GM13976 (cell line): ENCODE data around the gene WEE1.

Source experiments
- DNase-seq: peaks from one replicate; pipeline ENCODE4 v3.0.0; 2012; ENCODE audit warnings: low spot score
- in situ Hi-C: fragments of 300-500 bp; cut with MboI; formaldehyde crosslinking; loops from one replicate; pipeline ENCODE4 v1.12.0; 2022; ENCODE audit warnings: low sequenced_read_pairs, mixed read lengths, inconsistent platforms; ENCODE audit not compliant: unreplicated experiment
- TF ChIP-seq, protein P1 (sequence below): IDR thresholded peaks from 2 replicates; pipeline ENCODE4 v1.5.1; 2012; ENCODE audit warnings: borderline replicate concordance, mild to moderate bottlenecking; ENCODE audit not compliant: insufficient read depth; ENCODE audit errors: extremely low read depth, missing control alignments, control extremely low read depth

WEE1 gene

DNA sequence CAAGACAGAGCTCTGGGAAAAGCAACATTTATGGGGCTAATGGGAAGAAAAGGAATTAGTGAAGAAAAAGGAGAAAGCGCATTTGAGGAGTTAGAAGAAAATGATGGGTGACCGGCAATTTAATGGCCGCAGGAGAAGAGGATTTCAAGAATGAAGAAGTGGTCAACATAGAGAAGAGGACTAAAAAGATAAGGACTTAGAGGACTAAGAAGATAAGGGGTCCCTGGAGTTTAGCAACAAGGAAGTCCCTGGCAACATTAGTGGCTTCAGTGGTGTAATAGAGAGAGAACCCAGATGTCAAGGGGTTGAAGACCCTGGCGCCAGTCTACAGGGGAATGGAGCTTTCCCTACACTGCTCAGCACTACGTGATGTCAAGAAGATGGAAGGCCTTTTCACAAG, 32.3 kb downstream of the WEE1 start:
- TF ChIP-seq, protein P1, sequence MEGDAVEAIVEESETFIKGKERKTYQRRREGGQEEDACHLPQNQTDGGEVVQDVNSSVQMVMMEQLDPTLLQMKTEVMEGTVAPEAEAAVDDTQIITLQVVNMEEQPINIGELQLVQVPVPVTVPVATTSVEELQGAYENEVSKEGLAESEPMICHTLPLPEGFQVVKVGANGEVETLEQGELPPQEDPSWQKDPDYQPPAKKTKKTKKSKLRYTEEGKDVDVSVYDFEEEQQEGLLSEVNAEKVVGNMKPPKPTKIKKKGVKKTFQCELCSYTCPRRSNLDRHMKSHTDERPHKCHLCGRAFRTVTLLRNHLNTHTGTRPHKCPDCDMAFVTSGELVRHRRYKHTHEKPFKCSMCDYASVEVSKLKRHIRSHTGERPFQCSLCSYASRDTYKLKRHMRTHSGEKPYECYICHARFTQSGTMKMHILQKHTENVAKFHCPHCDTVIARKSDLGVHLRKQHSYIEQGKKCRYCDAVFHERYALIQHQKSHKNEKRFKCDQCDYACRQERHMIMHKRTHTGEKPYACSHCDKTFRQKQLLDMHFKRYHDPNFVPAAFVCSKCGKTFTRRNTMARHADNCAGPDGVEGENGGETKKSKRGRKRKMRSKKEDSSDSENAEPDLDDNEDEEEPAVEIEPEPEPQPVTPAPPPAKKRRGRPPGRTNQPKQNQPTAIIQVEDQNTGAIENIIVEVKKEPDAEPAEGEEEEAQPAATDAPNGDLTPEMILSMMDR, result no peak
- DNase-seq, result no peak
- in situ Hi-C loops, result loop anchor here (10.0 kb wide), 1 partner anchor 81 kb away; no protein-coding TSS in a partner anchor

DNA sequence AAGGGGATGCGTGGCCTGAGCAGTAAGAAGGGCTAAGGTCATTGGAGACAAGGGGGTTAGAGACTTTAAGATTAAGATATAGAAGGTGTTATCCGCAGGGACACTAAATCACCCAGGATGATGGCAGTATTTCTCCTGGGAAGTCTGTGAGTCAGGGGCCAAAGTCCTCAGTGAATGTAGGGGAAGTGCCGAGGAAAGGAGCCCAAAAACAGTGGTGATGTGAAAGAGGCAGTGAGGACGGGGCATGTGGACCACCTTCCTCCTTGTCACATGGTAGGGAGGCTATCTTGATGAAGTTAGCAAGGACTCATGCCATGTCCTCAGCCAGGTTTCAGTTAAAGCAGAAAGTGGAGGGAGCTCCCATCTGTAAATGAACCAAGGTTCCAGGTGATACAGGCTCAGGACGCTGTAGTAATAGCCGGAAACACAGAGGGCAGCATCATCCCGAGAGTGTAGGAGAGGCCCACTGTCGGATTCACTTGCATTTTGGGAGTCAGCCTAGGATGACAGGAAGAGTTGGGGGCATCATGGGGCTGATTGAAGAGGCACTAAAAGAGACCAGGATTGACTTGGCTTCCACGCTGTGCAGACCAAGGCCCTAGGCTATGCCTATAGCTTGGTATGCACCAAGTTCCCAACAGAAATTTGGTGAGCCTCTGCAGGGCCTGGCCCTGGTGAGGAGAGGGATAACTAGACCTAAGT, 33.5 kb downstream of the WEE1 start:
- TF ChIP-seq, protein P1, result no peak
- no peak for DNase-seq
- in situ Hi-C loops, result loop anchor here (10.0 kb wide), 1 partner anchor 82 kb away; no protein-coding TSS in a partner anchor

DNA sequence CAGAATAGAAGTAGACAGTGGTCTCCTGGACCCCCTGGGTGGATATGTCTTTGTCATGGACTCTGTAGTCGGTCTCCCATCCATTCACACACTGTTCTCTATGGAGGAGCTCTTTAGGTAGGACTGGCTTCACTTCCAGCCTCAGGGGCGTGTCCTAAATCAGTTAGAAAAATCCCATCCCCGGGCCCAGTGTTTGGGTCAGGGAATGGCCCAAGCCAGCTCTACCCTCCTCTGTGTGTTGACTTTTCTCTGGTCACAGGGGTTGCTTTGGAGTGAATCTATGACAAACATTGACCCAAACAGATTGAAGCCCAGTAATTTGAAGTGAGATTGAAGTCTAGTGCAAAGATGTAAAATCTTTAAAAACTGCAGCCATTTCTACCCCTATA, 34.0 kb downstream of the WEE1 start:
- TF ChIP-seq, protein P1, result no peak
- in situ Hi-C loops, result loop anchor here (10.0 kb wide), 1 partner anchor 83 kb away; no protein-coding TSS in a partner anchor
- no peak for DNase-seq

DNA sequence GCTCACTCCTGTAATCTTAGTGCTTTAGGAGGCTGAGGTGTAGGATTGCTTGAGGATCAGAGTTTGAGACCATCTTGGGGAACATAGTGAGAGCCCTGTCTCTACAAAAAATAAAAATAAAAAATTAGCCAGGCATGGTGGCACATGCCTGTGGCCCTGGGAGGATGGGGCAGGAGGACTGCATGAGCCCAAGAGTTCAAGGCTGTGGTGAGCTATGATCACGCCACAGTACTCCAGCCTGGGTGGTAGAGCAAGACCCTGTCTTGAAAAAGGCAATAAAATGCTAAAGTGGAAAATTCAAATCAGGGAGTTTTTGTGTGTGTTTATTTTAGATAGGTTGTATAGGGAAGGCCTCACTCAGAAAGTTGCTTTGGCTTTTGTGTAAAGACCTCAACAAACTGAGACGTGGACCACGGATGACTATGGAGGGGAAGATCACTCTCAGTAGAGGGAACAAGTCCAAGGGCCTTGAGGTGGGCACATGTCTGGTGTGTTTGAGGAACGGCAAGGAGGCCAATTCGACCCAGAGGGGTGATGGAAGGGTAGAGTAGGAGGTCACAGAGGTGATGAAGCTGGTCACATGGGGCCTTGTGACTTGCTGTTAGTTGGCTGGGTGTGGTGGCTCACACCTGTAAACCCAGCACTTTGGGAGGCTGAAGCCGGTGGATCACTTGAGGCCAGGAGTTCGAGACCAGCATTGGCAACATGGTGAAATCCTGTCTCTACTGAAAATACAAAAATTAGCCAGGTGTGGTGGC, 35.7 kb downstream of the WEE1 start:
- no peak for DNase-seq
- TF ChIP-seq, protein P1, result no peak
- in situ Hi-C loops, result loop anchor here (10.0 kb wide), 1 partner anchor 84 kb away; no protein-coding TSS in a partner anchor

DNA sequence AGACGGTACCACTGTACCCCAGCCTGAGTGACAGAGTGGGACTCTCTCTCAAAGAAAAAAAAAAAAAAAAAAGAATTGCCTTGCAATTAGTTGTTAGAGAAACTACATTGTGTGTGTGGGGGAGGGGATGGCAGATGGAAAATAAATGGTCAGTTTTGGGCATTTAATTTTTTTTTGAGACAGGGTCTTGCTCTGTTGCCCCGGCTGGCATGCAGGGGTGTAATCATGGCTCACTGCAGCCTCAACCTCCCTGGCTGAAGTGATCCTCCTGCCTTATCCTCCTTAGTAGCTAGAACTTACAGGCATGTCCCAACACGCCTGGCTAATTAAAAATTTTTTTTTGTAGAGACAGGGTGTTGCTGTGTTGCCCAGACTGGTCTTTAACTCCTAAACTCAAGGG, 36.4 kb downstream of the WEE1 start:
- TF ChIP-seq, protein P1, result no peak
- in situ Hi-C loops, result loop anchor here (5.0 to 10.0 kb wide), 2 partner anchors 85 to 142 kb away; no protein-coding TSS in a partner anchor
- DNase-seq, result no peak

DNA sequence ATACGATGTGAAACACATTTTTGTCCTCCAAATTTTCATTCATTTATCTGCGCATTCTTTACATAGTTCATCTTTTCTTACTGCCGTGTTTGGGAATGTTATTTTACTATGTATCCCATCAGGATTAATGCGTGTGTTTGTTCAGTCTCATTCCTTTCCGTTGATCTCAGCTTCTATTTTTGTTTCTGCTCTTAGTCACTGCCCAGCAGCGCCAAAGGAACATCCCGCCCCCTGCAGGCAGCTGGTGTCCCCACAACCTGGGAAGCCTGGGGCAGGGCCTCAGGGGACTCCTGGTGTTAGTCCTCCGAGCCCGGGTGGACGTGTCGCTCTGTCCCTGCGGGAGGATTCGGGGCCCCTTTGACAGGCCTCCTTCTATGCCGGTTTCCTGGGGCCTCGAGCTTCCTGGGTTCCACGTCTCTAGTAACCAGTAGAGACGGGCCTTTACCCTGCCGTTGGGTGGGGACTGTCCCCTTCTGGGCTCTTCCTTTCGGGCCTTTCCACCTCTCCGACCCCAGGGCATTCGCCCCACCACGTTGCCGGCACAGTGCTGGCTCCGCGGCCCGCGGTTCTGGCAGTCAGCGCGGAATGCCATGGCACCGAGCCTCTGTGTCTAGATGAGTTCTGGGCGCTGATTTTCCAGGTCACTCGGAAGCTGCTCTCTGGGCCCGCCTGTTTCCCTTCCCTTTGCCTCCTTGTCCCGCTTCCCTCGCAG, 39.8 kb downstream of the WEE1 start:
- TF ChIP-seq, protein P1, result peak; percentile 93
- DNase-seq, result peak; percentile 88
- in situ Hi-C loops, result loop anchor here (5.0 kb wide), 1 partner anchor 139 kb away; no protein-coding TSS in a partner anchor
